HCT116 (cell line): ENCODE results near the gene ADAMTS15. TPM values are rescaled to one million over a fixed set of nuclear protein-coding genes. Genes with fewer than 3 reads are reported as not detected.

Experiments used
- ATAC-seq: fragments of 200-7000 bp; cut with Tn5 transposase; 2 replicates; pipeline ENCODE4 v1.9.1; 2020; ENCODE audit warnings: mild to moderate bottlenecking, moderate library complexity
- BruUV-seq: library from RNA; stranded (reverse); fragments of 400-500 nt; replicated peaks from 2 replicates; lab custom pipeline; 2021; lab: Mats Ljungman, UMichigan
- CTCF ChIA-PET: fragments of 300-600 bp; sonication (Branson Sonifier 250); formaldehyde crosslinking; loops from one replicate; lab custom pipeline; 2021; ENCODE audit warnings: antibody characterized with exemption; lab: Charles Lee
- POLR2A ChIA-PET: fragments of 300-600, 350-600 bp; sonication (Branson Sonifier 250); formaldehyde crosslinking; loops from one replicate; lab custom pipeline; 2021; ENCODE audit warnings: antibody characterized with exemption; lab: Charles Lee
- RAD21 ChIA-PET, 2 experiments: fragments of 300-600 bp; sonication (Branson Sonifier 250); formaldehyde crosslinking; loops; one replicate each; lab custom pipeline; 2023; ENCODE audit warnings: low total read pairs in 2 of 2; ENCODE audit not compliant: uncharacterized antibody in 2 of 2, unreplicated experiment in 2 of 2, low non-redundant PET in 1 of 2; lab: Charles Lee
- DNase-seq: peaks from one replicate; pipeline ENCODE4 v3.0.0-alpha.2; 2010; ENCODE audit warnings: low read depth, low spot score
- H2AFZ ChIP-seq: fragments of 200-600 bp; shearing (Covaris generic), sonication (generic); 2 replicates; pipeline ENCODE4 v1.6.1; 2017; ENCODE audit warnings: low read depth, mixed run types, mixed read lengths, antibody characterized with exemption, low read length; ENCODE audit not compliant: poor library complexity, severe bottlenecking
- H3K27ac ChIP-seq: 2 replicates; pipeline ENCODE4 v1.5.1; 2012; ENCODE audit warnings: low read depth, low read length
- H3K27me3 ChIP-seq: fragments of 200-600 bp; sonication (generic); 2 replicates; pipeline ENCODE4 v1.6.1; 2016; ENCODE audit warnings: mixed run types, low read length, mixed read lengths; ENCODE audit not compliant: insufficient read depth
- H3K36me3 ChIP-seq, 2 experiments: fragments of 200-500 bp in 1 of 2; fragments of 200-600 bp in 1 of 2; sonication (Bioruptor generic) in 1 of 2; sonication (generic) in 1 of 2; 2 replicates each; pipeline versions ENCODE4 v1.5.1 to v1.6.1; 2014 to 2016; ENCODE audit warnings: low read length in 2 of 2, inconsistent platforms in 1 of 2, mixed read lengths in 1 of 2, mixed run types in 1 of 2; ENCODE audit not compliant: insufficient read depth in 2 of 2, control insufficient read depth in 1 of 2
- H3K4me1 ChIP-seq, 2 experiments: fragments of 200-600 bp in 1 of 2; sonication (generic) in 1 of 2; 2 replicates each; pipeline versions ENCODE4 v1.5.1 to v1.6.1; 2012 to 2017; ENCODE audit warnings: low read length in 2 of 2, inconsistent platforms in 1 of 2, mild to moderate bottlenecking in 1 of 2, mixed read lengths in 1 of 2, mixed run types in 1 of 2, moderate library complexity in 1 of 2; ENCODE audit not compliant: insufficient read depth in 2 of 2, control insufficient read depth in 1 of 2
- H3K4me2 ChIP-seq: fragments of 200-600 bp; sonication (generic); 2 replicates; pipeline ENCODE4 v1.6.1; 2017; ENCODE audit warnings: mixed run types, low read length, mixed read lengths
- H3K4me3 ChIP-seq, 2 experiments: fragments of 200-600 bp in 1 of 2; sonication (generic) in 1 of 2; replicated peaks in 1 of 2; 2 replicates each; pipeline ENCODE4 v1.5.1; 2011 to 2016; ENCODE audit warnings: low read length in 2 of 2, control low read depth in 1 of 2, low read depth in 1 of 2, mild to moderate bottlenecking in 1 of 2, mixed read lengths in 1 of 2, mixed run types in 1 of 2
- H3K79me2 ChIP-seq: fragments of 200-600 bp; sonication (generic); 2 replicates; pipeline ENCODE4 v1.6.1; 2017; ENCODE audit warnings: mild to moderate bottlenecking, mixed run types, low read length, moderate library complexity, mixed read lengths; ENCODE audit not compliant: insufficient read depth
- H3K9ac ChIP-seq: fragments of 200-600 bp; sonication (generic); 2 replicates; pipeline ENCODE4 v1.6.1; 2016; ENCODE audit warnings: low read length, mixed read lengths
- H3K9me2 ChIP-seq: fragments of 200-600 bp; sonication (generic), shearing (Covaris generic); 2 replicates; pipeline ENCODE4 v1.6.1; 2017; ENCODE audit warnings: mixed run types, mild to moderate bottlenecking, moderate library complexity; ENCODE audit not compliant: insufficient read depth
- H3K9me3 ChIP-seq, 2 experiments: fragments of 200-500 bp in 1 of 2; fragments of 200-600 bp in 1 of 2; sonication (Bioruptor generic) in 1 of 2; sonication (generic) in 1 of 2; 2 replicates each; pipeline ENCODE4 v1.6.1; 2014 to 2017; ENCODE audit warnings: low read length in 2 of 2, mixed read lengths in 2 of 2, inconsistent platforms in 1 of 2, low read depth in 1 of 2, mild to moderate bottlenecking in 1 of 2, mixed run types in 1 of 2, moderate library complexity in 1 of 2; ENCODE audit not compliant: control insufficient read depth in 1 of 2, insufficient read depth in 1 of 2
- H4K20me1 ChIP-seq: fragments of 200-600 bp; sonication (generic), shearing (Covaris generic); 2 replicates; pipeline ENCODE4 v1.6.1; 2017; ENCODE audit warnings: mixed run types, mild to moderate bottlenecking, moderate library complexity; ENCODE audit not compliant: insufficient read depth
- CBX3 ChIP-seq: IDR thresholded peaks from 2 replicates; pipeline ENCODE4 v1.6.1; 2012; ENCODE audit warnings: low read depth
- CEBPB ChIP-seq: IDR thresholded peaks from 2 replicates; pipeline ENCODE4 v1.6.1; 2012; ENCODE audit warnings: low read depth
- CTCF ChIP-seq, 3 experiments: fragments of 200-600 bp in 1 of 3; sonication (generic) in 1 of 3; IDR thresholded peaks in 2 of 3; conservative IDR thresholded peaks in 1 of 3; 2 replicates each; pipeline ENCODE4 v1.5.1; 2012 to 2017; ENCODE audit warnings: low read depth in 2 of 3, low read length in 2 of 3, antibody characterized with exemption in 1 of 3, borderline replicate concordance in 1 of 3, control low read depth in 1 of 3, mild to moderate bottlenecking in 1 of 3, mixed read lengths in 1 of 3, mixed run types in 1 of 3, moderate library complexity in 1 of 3; ENCODE audit not compliant: insufficient read depth in 1 of 3
- EGR1 ChIP-seq: IDR thresholded peaks from 2 replicates; pipeline ENCODE4 v1.6.1; 2012; ENCODE audit warnings: low read depth
- EZH2 ChIP-seq: fragments of 200-600 bp; sonication (generic); IDR thresholded peaks from 2 replicates; pipeline ENCODE4 v1.6.1; 2017; ENCODE audit warnings: antibody characterized with exemption, mixed run types
- EZH2phosphoT487 ChIP-seq: fragments of 200-600 bp; IDR thresholded peaks from 2 replicates; pipeline ENCODE4 v1.6.1; 2018; ENCODE audit warnings: antibody characterized with exemption, borderline replicate concordance
- FOSL1 ChIP-seq: IDR thresholded peaks from 2 replicates; pipeline ENCODE4 v1.6.1; 2012; ENCODE audit warnings: low read depth
- JUND ChIP-seq: IDR thresholded peaks from 2 replicates; pipeline ENCODE4 v1.6.1; 2012
- MAX ChIP-seq: IDR thresholded peaks from 2 replicates; pipeline ENCODE4 v1.6.1; 2012
- POLR2A ChIP-seq: IDR thresholded peaks from 2 replicates; pipeline ENCODE4 v1.7.0; 2011; ENCODE audit warnings: borderline replicate concordance; ENCODE audit not compliant: insufficient read depth, insufficient read length; ENCODE audit errors: extremely low read depth
- POLR2AphosphoS5 ChIP-seq: IDR thresholded peaks from 2 replicates; pipeline ENCODE4 v1.6.1; 2011; ENCODE audit warnings: mild to moderate bottlenecking, low read depth, low read length, moderate library complexity
- RAD21 ChIP-seq: IDR thresholded peaks from 2 replicates; pipeline ENCODE4 v1.6.1; 2012; ENCODE audit warnings: low read depth, mild to moderate bottlenecking
- REST ChIP-seq: IDR thresholded peaks from 2 replicates; pipeline ENCODE4 v1.6.1; 2012; ENCODE audit warnings: low read depth
- SIN3A ChIP-seq: IDR thresholded peaks from 2 replicates; pipeline ENCODE4 v1.6.1; 2012; ENCODE audit warnings: low read depth
- SRF ChIP-seq: IDR thresholded peaks from 2 replicates; pipeline ENCODE4 v1.6.1; 2012; ENCODE audit warnings: low read depth
- ZNF274 ChIP-seq: fragments of 200-500 bp; sonication (Bioruptor generic); IDR thresholded peaks from 2 replicates; pipeline ENCODE4 v1.6.1; 2014; ENCODE audit warnings: mild to moderate bottlenecking, low read depth, low read length, inconsistent platforms
- intact Hi-C: fragments of 100-400 bp; cut with micrococcal nuclease; formaldehyde crosslinking; loops from 2 replicates; pipeline ENCODE4 v1.10.0; 2022
- total RNA-seq: library from RNA; stranded (reverse); gene quantifications from one replicate; pipeline ENCODE4 v1.2.1, GENCODE V29; 2021; ENCODE audit not compliant: unreplicated experiment

Gene ADAMTS15
- total RNA-seq, 1 experiment from 2014 or later: 0.44 TPM

- Histone ChIP-seq H3K9me3 (no peaks in the 10 kb centered on the region), H3K4me2 (peak overlapping the region; percentile 66), H4K20me1 (no peaks in the 10 kb centered on the region), H3K4me3 (peak overlapping the region in 1 of 2 experiments; percentile 8; a peak in 1 of 4 replicates), H3K79me2 (no peaks in the 10 kb centered on the region), H3K27me3 (no peaks in the 10 kb centered on the region), H3K4me1 (peaks cover 8 to 15% of the 10 kb centered on the region in 2 experiments; a peak in 3 of 4 replicates), H3K27ac (no peak overlapping the region), H3K9me2 (no peaks in the 10 kb centered on the region), H3K36me3 (no peaks in the 10 kb centered on the region), H3K9ac (no peak overlapping the region), H2AFZ (peak overlapping the region; percentile 52)
- ATAC-seq (peak; percentile 71), DNase-seq (no peak)
- BruUV-seq: no TSS peak
- TF ChIP-seq EZH2 (no peak), POLR2A (no peak), SRF (no peak), MAX (no peak), SIN3A (no peak), CEBPB (no peak), FOSL1 (no peak), CTCF (IDR thresholded peaks at IDR 0.05 in 2 of 3, conservative IDR thresholded peaks at IDR 0.05 in 1 of 3; ENCODE audit: borderline replicate concordance in 1 of 3, insufficient read depth in 1 of 3, low read depth in 2 of 3, low read length in 2 of 3) (no peak), CBX3 (no peak), RAD21 (no peak), POLR2AphosphoS5 (no peak), EZH2phosphoT487 (no peak), REST (no peak), JUND (no peak), ZNF274 (no peak), EGR1 (no peak)
- ChIA-PET RAD21 (no interaction called here), CTCF (no interaction called here), POLR2A (no interaction called here)
- intact Hi-C loops: no loop called here
Observed at GRCh38 chr11:130478204-130478701, 29.8 kb downstream of the ADAMTS15 start.
